ENCODE measurements around the gene PIGO. TPM values are rescaled to one million over a fixed set of nuclear protein-coding genes. Genes with fewer than 3 reads are reported as not detected.

Gene PIGO
- total and polyA plus RNA-seq, 9 of the 15 experiments (the other 6 are each of a cell fraction or from before 2014, with no cell fraction given): 5.4 to 13.7 (median 9.7) TPM

DNA sequence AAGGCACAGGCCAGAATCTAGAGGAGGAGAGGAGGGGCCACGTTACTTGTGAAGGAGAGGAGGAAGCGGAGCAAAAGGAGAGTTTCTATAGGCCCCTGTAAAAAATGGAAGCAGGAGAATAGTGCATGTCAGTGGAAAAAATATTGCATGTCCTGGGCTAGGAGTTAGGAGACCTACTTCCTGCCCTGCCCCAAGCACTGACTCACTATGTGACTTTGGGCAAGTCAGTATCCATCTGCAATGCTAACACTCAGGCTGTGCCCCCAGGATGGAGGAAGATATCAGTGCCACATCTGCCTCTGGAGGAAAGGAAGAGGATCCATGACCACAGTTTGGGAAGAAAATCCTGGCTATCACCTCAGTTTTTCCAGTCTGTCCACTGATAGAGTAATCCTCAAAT, 7.0 kb downstream of the PIGO start (continued):
- TF ChIP-seq, protein P1, sequence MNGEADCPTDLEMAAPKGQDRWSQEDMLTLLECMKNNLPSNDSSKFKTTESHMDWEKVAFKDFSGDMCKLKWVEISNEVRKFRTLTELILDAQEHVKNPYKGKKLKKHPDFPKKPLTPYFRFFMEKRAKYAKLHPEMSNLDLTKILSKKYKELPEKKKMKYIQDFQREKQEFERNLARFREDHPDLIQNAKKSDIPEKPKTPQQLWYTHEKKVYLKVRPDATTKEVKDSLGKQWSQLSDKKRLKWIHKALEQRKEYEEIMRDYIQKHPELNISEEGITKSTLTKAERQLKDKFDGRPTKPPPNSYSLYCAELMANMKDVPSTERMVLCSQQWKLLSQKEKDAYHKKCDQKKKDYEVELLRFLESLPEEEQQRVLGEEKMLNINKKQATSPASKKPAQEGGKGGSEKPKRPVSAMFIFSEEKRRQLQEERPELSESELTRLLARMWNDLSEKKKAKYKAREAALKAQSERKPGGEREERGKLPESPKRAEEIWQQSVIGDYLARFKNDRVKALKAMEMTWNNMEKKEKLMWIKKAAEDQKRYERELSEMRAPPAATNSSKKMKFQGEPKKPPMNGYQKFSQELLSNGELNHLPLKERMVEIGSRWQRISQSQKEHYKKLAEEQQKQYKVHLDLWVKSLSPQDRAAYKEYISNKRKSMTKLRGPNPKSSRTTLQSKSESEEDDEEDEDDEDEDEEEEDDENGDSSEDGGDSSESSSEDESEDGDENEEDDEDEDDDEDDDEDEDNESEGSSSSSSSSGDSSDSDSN (IDR thresholded peaks at IDR 0.05; ENCODE audit: borderline replicate concordance in 1 of 2, low read depth in 2 of 2, low read length in 2 of 2): no peak
- TF ChIP-seq PRMT5 (CRISPR knock-in tag; IDR thresholded peaks at IDR 0.05): no peak
- no peak for TF ChIP-seq U2AF1 (optimal IDR thresholded peaks at IDR 0.05; ENCODE audit: low read depth, low read length)
- TF ChIP-seq BDP1 (IDR thresholded peaks at IDR 0.05; ENCODE audit: insufficient read depth, insufficient read length): no peak

DNA sequence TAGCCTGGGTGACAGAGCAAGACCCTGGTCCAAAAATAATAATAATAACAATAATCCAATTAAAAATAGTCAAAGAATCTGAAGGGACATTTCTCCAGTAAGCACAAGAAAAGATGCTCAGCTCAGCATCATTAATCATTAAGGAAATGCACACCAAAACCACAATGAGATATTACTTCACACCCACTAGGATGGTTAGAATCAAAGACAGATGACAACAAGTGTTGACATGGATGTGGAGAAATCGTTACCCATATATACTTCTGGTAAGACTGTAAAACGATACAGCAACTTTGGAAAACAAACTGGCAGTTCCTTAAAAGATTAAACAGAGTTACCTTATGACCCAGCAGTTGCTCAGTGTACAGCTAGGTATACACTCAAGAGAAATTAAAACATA, 11.3 kb downstream of the PIGO start:
- Histone ChIP-seq H3K9me1 (ENCODE audit: control insufficient read depth, insufficient read depth, low read length) (no peaks in the 10 kb centered on the region), H3K36me3 (ENCODE audit: control insufficient read depth, insufficient read depth, low read length) (peaks cover 25% of the 10 kb centered on the region; the same call in 1 of the 3 replicates), H4K20me1 (replicated peaks; ENCODE audit: control insufficient read depth, insufficient read depth, low read length) (no peaks in the 10 kb centered on the region), H3K4me1 (replicated peaks in 1 of 2; ENCODE audit: control insufficient read depth in 2 of 2, insufficient read depth in 2 of 2, low read length in 2 of 2) (peaks cover 0 to 9% of the 10 kb centered on the region in 2 experiments; a peak in 2 of 5 replicates), H3K27ac (ENCODE audit: extremely low read depth, low read depth, low read length) (no peak overlapping the region), H3K9me3 (replicated peaks; ENCODE audit: control insufficient read depth, insufficient read depth, low read depth, low read length) (no peaks in the 10 kb centered on the region), H3K9ac (ENCODE audit: insufficient read depth in 1 of 2, low read depth in 2 of 2, low read length in 2 of 2) (no peak overlapping the region), H3K79me2 (ENCODE audit: control insufficient read depth, insufficient read depth, low read length) (no peaks in the 10 kb centered on the region), H3K4me2 (ENCODE audit: insufficient read depth, low read length) (no peak overlapping the region), H3K27me3 (ENCODE audit: control insufficient read depth in 2 of 2, insufficient read depth in 2 of 2, low read length in 2 of 2) (no peaks in the 10 kb centered on the region), H3K4me3 (no peak overlapping the region), H2AFZ (ENCODE audit: low read depth, low read length) (no peak overlapping the region)
- no TSS peak for BruUV-seq (replicated peaks)
- in situ Hi-C loops (cut with MboI) (no loop called here), intact Hi-C loops (cut with micrococcal nuclease) (no loop called here)
- CTCF ChIA-PET (ENCODE audit: low intra/inter-chr PET ratio): no interaction called here
- FAIRE-seq (no peak), ATAC-seq (no peak), DNase-seq (ENCODE audit: extremely low read depth in 1 of 4, low spot score in 3 of 4) (no peak)
- 60% methylated on average over 2 of the region's 2 CpGs for WGBS (ENCODE audit: insufficient coverage, low coverage, missing lambda C conversion rate)
- POLR2A ChIA-PET: no interaction called here
- TF ChIP-seq MBD2 (IDR thresholded peaks at IDR 0.05; ENCODE audit: borderline replicate concordance, low read depth): no peak
- TF ChIP-seq, protein P2, sequence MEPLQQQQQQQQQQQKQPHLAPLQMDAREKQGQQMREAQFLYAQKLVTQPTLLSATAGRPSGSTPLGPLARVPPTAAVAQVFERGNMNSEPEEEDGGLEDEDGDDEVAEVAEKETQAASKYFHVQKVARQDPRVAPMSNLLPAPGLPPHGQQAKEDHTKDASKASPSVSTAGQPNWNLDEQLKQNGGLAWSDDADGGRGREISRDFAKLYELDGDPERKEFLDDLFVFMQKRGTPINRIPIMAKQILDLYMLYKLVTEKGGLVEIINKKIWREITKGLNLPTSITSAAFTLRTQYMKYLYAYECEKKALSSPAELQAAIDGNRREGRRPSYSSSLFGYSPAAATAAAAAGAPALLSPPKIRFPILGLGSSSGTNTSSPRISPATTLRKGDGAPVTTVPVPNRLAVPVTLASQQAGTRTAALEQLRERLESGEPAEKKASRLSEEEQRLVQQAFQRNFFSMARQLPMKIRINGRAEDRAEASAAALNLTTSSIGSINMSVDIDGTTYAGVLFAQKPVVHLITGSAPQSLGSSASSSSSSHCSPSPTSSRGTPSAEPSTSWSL (CRISPR knock-in tag; IDR thresholded peaks at IDR 0.05; ENCODE audit: borderline replicate concordance): no peak
- TF ChIP-seq, protein P3, sequence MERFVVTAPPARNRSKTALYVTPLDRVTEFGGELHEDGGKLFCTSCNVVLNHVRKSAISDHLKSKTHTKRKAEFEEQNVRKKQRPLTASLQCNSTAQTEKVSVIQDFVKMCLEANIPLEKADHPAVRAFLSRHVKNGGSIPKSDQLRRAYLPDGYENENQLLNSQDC (CRISPR knock-in tag; IDR thresholded peaks at IDR 0.05): no peak
- TF ChIP-seq ZNF23 (CRISPR knock-in tag; IDR thresholded peaks at IDR 0.05): no peak
- no peak for TF ChIP-seq CC2D1A (IDR thresholded peaks at IDR 0.05)
- TF ChIP-seq ZNF586 (CRISPR knock-in tag; conservative IDR thresholded peaks at IDR 0.05): no peak
- TF ChIP-seq SMARCB1 (IDR thresholded peaks at IDR 0.05; ENCODE audit: insufficient read length, low read depth): no peak
- TF ChIP-seq SMC3 (conservative IDR thresholded peaks at IDR 0.05; ENCODE audit: insufficient read depth, low read depth, low read length): no peak
- no peak for TF ChIP-seq ZNF696 (CRISPR knock-in tag; conservative IDR thresholded peaks at IDR 0.05)
- TF ChIP-seq, protein P4, sequence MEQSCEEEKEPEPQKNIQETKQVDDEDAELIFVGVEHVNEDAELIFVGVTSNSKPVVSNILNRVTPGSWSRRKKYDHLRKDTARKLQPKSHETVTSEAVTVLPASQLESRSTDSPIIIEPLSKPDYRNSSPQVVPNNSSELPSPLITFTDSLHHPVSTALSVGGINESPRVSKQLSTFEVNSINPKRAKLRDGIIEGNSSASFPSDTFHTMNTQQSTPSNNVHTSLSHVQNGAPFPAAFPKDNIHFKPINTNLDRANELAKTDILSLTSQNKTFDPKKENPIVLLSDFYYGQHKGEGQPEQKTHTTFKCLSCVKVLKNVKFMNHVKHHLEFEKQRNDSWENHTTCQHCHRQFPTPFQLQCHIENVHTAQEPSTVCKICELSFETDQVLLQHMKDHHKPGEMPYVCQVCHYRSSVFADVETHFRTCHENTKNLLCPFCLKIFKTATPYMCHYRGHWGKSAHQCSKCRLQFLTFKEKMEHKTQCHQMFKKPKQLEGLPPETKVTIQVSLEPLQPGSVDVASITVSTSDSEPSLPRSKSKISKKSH (CRISPR knock-in tag; IDR thresholded peaks at IDR 0.05): no peak
- TF ChIP-seq, protein P5, sequence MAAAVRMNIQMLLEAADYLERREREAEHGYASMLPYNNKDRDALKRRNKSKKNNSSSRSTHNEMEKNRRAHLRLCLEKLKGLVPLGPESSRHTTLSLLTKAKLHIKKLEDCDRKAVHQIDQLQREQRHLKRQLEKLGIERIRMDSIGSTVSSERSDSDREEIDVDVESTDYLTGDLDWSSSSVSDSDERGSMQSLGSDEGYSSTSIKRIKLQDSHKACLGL (CRISPR knock-in tag; IDR thresholded peaks at IDR 0.05; ENCODE audit: borderline replicate concordance, poor library complexity, severe bottlenecking): no peak
- no peak for TF ChIP-seq HDAC6 (IDR thresholded peaks at IDR 0.05; ENCODE audit: low read depth, low read length)

All from K562 (cell line).